Hepatocyte (in vitro differentiated cells): Measurements from ENCODE around the gene BAHCC1. TPM values are rescaled to one million over a fixed set of nuclear protein-coding genes. Genes with fewer than 3 reads are reported as not detected.

Experiments
- DNase-seq: peaks from one replicate; pipeline ENCODE4 v3.0.0-alpha.2; 2016; ENCODE audit warnings: low spot score
- H2AFZ ChIP-seq: fragments of 200-600 bp; sonication (generic); 2 replicates; pipeline ENCODE4 v1.6.0; 2016; ENCODE audit warnings: antibody characterized with exemption, mild to moderate bottlenecking
- H3K27ac ChIP-seq: fragments of 200-600 bp; sonication (generic); 2 replicates; pipeline ENCODE4 v1.5.1; 2016; ENCODE audit warnings: mild to moderate bottlenecking
- H3K27me3 ChIP-seq: fragments of 200-600 bp; sonication (generic); 2 replicates; pipeline ENCODE4 v1.6.1; 2016
- H3K36me3 ChIP-seq: fragments of 200-600 bp; sonication (generic); replicated peaks from 2 replicates; pipeline ENCODE4 v1.5.1; 2016; ENCODE audit warnings: low read depth; ENCODE audit not compliant: insufficient read depth
- H3K4me1 ChIP-seq: fragments of 200-600 bp; sonication (generic); 2 replicates; pipeline ENCODE4 v1.5.1; 2016; ENCODE audit warnings: mild to moderate bottlenecking, moderate library complexity; ENCODE audit not compliant: insufficient read depth
- H3K4me2 ChIP-seq: fragments of 200-600 bp; sonication (generic); 2 replicates; pipeline ENCODE4 v1.6.0; 2016
- H3K4me3 ChIP-seq: fragments of 200-600 bp; sonication (generic); 2 replicates; pipeline ENCODE4 v1.5.1; 2016; ENCODE audit warnings: mild to moderate bottlenecking
- H3K79me2 ChIP-seq: fragments of 200-600 bp; sonication (generic); 2 replicates; pipeline ENCODE4 v1.6.0; 2017; ENCODE audit warnings: mild to moderate bottlenecking
- H3K9me2 ChIP-seq: fragments of 200-600 bp; sonication (generic); replicated peaks from 2 replicates; pipeline ENCODE4 v1.6.0; 2017; ENCODE audit warnings: mild to moderate bottlenecking; ENCODE audit not compliant: insufficient read depth
- H3K9me3 ChIP-seq: fragments of 200-600 bp; sonication (generic); 2 replicates; pipeline ENCODE4 v1.5.1; 2016; ENCODE audit warnings: low read depth, mild to moderate bottlenecking
- H4K20me1 ChIP-seq: fragments of 200-600 bp; sonication (generic); 2 replicates; pipeline ENCODE4 v1.6.0; 2016; ENCODE audit warnings: mild to moderate bottlenecking; ENCODE audit not compliant: insufficient read depth, poor library complexity, severe bottlenecking
- EZH2 ChIP-seq: fragments of 200-600 bp; sonication (generic); IDR thresholded peaks from 2 replicates; pipeline ENCODE4 v1.6.1; 2016; ENCODE audit warnings: antibody characterized with exemption, mild to moderate bottlenecking, borderline replicate concordance
- EZH2phosphoT487 ChIP-seq: fragments of 200-600 bp; sonication (generic); IDR thresholded peaks from one replicate; pipeline ENCODE4 v1.6.1; 2018; ENCODE audit warnings: antibody characterized with exemption, mild to moderate bottlenecking, low read depth, moderate library complexity; ENCODE audit not compliant: unreplicated experiment, severe bottlenecking
- WGBS: methylation state at CpG from one replicate; pipeline ENCODE4 v1.1.6; 2016; ENCODE audit warnings: low lambda C conversion rate; ENCODE audit errors: missing lambda C conversion rate; 5-methylcytosine and 5-hydroxymethylcytosine counted together
- polyA plus RNA-seq: library from polyadenylated mRNA; unstranded; fragments of >200 nt; fragmentation: Nextera tagmentation; extraction: Ambion mirVana; gene quantifications from 2 replicates; pipeline ENCODE4 v1.2.1, GENCODE V29; 2016
- total RNA-seq: library from RNA; depleted of rRNA; stranded (reverse); fragments of >200 nt; gene quantifications from 2 replicates; pipeline ENCODE4 v1.2.3, GENCODE V29; 2014
- TF ChIP-seq, protein P1 (sequence below): fragments of 200-600 bp; sonication (generic); IDR thresholded peaks from 2 replicates; pipeline ENCODE4 v1.5.1; 2016; ENCODE audit warnings: antibody characterized with exemption, mild to moderate bottlenecking; ENCODE audit not compliant: poor library complexity

BAHCC1 gene
- total and polyA plus RNA-seq, 2 experiments from 2014 or later: 6.4 to 6.6 TPM

DNA sequence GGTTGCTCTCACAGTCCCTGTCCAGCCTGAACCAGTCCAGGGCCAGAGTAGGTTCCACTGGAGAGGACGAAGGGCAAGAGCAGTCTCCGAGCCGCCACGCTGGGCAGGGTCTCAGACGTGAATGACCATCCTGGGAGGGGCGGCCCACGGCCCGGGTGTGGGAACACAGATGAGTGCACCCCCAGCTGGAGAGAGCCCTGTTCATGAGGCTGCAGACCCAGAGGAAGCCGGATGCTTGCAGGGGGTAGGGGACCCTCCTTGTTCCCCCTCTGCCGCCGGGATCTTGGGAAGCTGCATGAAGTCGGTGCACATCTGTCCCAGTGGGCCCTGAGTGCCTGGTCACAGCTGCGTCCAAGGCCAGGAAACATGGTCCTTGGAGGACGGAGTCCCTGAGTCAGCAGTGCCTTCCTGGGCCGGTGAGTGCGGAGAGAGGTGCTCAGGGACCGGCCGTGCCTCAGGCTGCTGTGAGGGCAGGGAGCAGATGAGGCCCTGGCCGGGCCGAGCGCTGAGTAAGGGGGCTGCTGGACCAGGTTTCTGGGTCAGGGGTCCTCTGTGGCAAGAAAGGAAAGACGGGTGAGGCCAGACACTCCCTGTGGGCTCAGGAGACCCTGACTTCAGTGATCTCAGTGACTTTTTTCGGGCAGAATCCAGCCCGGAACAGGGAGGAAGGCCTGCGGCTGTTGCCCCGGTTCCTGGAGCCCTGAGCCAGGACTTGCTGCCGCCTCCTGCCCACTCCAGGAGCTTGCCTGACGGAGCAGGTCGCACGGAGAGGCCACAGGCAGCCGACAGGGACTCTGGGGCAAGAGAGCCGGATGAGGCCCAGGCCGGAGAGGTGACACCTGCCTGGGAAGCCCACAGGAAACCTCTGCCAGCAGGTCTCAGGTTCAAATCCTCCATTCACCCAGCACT is 71.6 kb downstream of the BAHCC1 start:
- TF ChIP-seq, protein P1, sequence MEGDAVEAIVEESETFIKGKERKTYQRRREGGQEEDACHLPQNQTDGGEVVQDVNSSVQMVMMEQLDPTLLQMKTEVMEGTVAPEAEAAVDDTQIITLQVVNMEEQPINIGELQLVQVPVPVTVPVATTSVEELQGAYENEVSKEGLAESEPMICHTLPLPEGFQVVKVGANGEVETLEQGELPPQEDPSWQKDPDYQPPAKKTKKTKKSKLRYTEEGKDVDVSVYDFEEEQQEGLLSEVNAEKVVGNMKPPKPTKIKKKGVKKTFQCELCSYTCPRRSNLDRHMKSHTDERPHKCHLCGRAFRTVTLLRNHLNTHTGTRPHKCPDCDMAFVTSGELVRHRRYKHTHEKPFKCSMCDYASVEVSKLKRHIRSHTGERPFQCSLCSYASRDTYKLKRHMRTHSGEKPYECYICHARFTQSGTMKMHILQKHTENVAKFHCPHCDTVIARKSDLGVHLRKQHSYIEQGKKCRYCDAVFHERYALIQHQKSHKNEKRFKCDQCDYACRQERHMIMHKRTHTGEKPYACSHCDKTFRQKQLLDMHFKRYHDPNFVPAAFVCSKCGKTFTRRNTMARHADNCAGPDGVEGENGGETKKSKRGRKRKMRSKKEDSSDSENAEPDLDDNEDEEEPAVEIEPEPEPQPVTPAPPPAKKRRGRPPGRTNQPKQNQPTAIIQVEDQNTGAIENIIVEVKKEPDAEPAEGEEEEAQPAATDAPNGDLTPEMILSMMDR: no peak
- no peak for TF ChIP-seq EZH2
- TF ChIP-seq EZH2phosphoT487: no peak
- 92% methylated on average over 33 of the region's 33 CpGs for WGBS
- no peak overlapping the region for H3K4me2 ChIP-seq
- no peaks in the 10 kb centered on the region for H3K27me3 ChIP-seq
- H3K4me1 ChIP-seq: peaks cover 11% of the 10 kb centered on the region
- no peak overlapping the region for H3K27ac ChIP-seq
- H3K79me2 ChIP-seq: no peaks in the 10 kb centered on the region
- no peak overlapping the region for H2AFZ ChIP-seq
- DNase-seq: no peak
- no peak overlapping the region for H3K4me3 ChIP-seq
- no peaks in the 10 kb centered on the region for H4K20me1 ChIP-seq
- no peaks in the 10 kb centered on the region for H3K9me3 ChIP-seq
- H3K36me3 ChIP-seq: no peaks in the 10 kb centered on the region
- H3K9me2 ChIP-seq: no peaks in the 10 kb centered on the region

DNA sequence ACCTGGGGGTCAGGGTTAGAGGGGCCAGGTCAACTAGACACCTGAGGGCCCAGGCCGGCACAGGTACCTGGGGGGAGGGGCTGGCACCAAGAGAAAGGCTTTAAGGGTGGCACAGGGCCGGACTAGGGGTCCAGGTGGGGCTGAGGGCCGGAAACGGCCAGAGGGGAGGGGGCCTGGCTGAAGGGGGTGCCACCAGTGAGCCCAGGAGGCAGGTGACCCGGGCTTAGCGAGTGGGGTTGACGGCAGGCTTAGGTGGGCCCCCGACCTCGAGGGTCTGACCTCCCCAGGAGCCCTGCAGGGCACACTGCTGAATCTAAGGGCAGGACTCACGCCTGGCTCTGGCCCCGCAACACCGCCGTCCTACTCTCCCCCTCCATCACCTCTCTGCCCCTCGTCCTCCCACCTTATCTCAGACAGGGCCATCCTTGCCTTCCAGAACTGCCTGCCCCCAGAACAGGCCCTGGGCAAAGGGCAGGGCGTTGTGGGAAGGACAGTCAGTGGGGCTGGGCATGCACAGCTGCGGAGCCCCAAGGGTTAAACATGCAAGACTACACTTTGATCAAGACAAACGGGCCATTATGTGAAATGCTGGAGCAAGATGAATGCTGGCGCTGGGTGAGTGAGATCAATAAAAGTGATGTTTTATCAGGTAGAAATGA is 73.0 kb downstream of the BAHCC1 start:
- no peaks in the 10 kb centered on the region for H3K36me3 ChIP-seq
- H3K4me2 ChIP-seq: no peak overlapping the region
- no peak overlapping the region for H3K27ac ChIP-seq
- no peaks in the 10 kb centered on the region for H3K27me3 ChIP-seq
- no peak for TF ChIP-seq EZH2phosphoT487
- no peak for TF ChIP-seq EZH2
- TF ChIP-seq, protein P1: no peak
- no peaks in the 10 kb centered on the region for H3K9me2 ChIP-seq
- H3K79me2 ChIP-seq: no peaks in the 10 kb centered on the region
- H3K4me1 ChIP-seq: peaks cover 11% of the 10 kb centered on the region
- no peaks in the 10 kb centered on the region for H3K9me3 ChIP-seq
- no peak overlapping the region for H3K4me3 ChIP-seq
- no peak overlapping the region for H2AFZ ChIP-seq
- no peak for DNase-seq
- no peaks in the 10 kb centered on the region for H4K20me1 ChIP-seq
- 84% methylated on average over 15 of the region's 18 CpGs for WGBS

DNA sequence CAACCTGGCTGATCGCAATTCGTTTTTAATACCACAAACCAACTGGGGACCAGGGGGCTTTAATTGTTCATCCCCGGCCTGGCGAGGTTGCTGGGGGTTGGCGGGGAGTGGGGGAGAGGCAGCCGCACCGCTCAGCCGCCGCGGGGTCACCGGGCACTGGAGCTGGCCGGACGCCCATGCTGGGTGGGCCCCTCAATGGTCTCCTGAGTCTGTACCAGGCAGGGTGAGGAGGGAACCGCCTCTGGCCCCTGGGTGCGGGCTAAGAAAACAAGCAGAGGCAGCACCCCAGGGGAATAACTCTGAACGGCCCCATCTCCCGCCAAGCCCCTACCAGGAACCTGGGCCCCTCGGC is 73.5 kb downstream of the BAHCC1 start:
- Histone ChIP-seq H3K4me3 (no peak overlapping the region), H3K79me2 (no peaks in the 10 kb centered on the region), H3K36me3 (no peaks in the 10 kb centered on the region), H3K9me3 (no peaks in the 10 kb centered on the region), H3K4me1 (peaks cover 11% of the 10 kb centered on the region), H4K20me1 (no peaks in the 10 kb centered on the region), H3K27me3 (no peaks in the 10 kb centered on the region), H3K9me2 (no peaks in the 10 kb centered on the region), H3K27ac (no peak overlapping the region), H2AFZ (no peak overlapping the region), H3K4me2 (no peak overlapping the region)
- TF ChIP-seq, protein P1: no peak
- no peak for TF ChIP-seq EZH2
- TF ChIP-seq EZH2phosphoT487: no peak
- no peak for DNase-seq
- 85% methylated on average over 8 of the region's 18 CpGs for WGBS
